ENCODE data around the gene SMYD5. TPM values are rescaled to one million over a fixed set of nuclear protein-coding genes. Genes with fewer than 3 reads are reported as not detected.

The SMYD5 gene
- total RNA-seq, 4 donors from 2014 or later: 12.1 to 19.6 (median 15.4) TPM

DNA sequence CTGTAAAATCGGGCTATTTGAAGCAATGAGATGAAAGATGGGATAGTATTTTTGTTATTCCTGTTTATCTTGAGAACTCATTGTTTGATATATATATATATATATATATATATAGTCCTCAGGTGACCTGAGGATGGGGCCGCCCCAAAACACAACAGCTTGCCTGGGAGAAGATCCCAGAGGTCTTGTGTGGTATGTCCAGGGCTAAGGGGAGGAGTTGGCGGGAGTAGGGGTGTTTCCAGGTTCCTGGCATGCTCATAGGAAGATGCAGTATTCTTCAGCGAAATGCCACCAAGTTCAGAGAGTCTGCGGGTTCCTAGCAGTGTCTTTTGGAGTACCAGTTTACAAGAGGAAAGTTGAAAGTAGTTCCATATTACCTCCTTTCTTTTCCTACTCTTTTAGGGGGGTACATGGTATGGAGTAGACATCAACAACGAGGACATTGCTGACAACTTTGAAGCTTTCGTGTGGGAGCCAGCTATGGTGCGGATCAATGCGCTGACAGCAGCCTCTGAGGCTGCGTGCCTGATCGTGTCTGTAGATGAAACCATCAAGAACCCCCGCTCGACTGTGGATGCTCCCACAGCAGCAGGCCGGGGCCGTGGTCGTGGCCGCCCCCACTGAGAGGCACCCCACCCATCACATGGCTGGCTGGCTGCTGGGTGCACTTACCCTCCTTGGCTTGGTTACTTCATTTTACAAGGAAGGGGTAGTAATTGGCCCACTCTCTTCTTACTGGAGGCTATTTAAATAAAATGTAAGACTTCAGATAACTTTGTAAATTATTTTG is 38.4 kb downstream of the SMYD5 start:
- TF ChIP-seq EP300 (IDR thresholded peaks at IDR 0.05): no peak
- no peak for TF ChIP-seq POLR2AphosphoS5 (IDR thresholded peaks at IDR 0.05)
- no peak for TF ChIP-seq CTCF (IDR thresholded peaks at IDR 0.05)
- no peak for TF ChIP-seq POLR2A (IDR thresholded peaks at IDR 0.05; ENCODE audit: low read depth)

DNA sequence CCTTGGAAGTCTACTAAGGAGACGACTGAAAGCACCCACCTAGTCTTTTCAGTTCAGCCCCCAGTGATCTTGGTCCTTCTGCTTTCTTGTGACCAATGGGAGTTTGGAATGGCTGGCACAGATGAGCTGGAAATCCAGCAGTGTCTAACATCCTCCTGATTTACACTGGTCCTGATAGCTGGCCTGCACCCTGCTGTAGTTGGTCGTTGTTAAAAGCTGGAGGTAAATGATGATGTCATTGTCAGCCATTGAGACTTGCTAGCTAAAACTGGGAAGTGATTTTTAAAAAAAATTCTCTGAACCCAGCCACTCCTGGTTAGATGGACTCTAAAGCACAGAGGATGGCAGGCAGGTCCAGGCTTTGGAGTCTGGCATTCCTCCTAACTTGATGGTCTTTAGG is 39.4 kb downstream of the SMYD5 start:
- no peaks in the 10 kb centered on the region for H3K9me3 ChIP-seq

More for the DNA sequence above, 38.4 kb downstream of the SMYD5 start:
- Histone ChIP-seq H3K27me3 (no peaks in the 10 kb centered on the region), H3K27ac (replicated peaks in 1 of 4) (no peak overlapping the region), H3K4me1 (no peaks in the 10 kb centered on the region), H3K9me3 (no peaks in the 10 kb centered on the region), H3K36me3 (peaks cover 60 to 79% (median 77%) of the 10 kb centered on the region in 4 donors), H3K4me3 (no peak overlapping the region)
- WGBS: 91% methylated on average over 17 of the region's 17 CpGs
- intact Hi-C loops (cut with DNase I): no loop called here
- no peak for DNase-seq (ENCODE audit: extremely low spot score)

DNA sequence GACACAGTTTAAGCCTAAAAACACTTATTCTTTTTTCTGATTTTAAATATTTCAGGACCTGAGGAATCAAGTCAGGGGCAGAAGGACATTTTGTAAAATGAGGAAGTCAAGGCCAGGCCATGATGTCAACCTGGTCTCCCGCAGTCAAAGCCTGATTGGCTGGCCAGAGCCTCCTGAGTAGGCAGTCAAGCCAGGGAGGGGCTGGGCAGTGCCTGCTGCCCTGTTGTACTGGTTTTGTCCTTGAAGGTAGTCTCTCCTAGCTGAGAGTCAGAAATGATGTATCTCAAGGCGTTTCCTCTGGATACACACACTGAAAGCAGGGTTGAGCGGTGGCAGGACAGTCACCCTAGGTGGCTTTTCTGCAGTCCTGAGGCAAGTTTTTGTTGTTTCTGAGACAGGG is 39.9 kb downstream of the SMYD5 start:
- WGBS: 100% methylated on average over 3 of the region's 3 CpGs

More for the DNA sequence above, 39.4 kb downstream of the SMYD5 start:
- Histone ChIP-seq H3K4me3 (no peak overlapping the region), H3K4me1 (no peaks in the 10 kb centered on the region), H3K27ac (replicated peaks in 1 of 4) (no peak overlapping the region), H3K27me3 (no peaks in the 10 kb centered on the region), H3K36me3 (peaks cover 50 to 70% (median 69%) of the 10 kb centered on the region in 4 donors)
- TF ChIP-seq POLR2AphosphoS5 (IDR thresholded peaks at IDR 0.05): no peak
- no peak for TF ChIP-seq POLR2A (IDR thresholded peaks at IDR 0.05; ENCODE audit: low read depth)
- TF ChIP-seq CTCF (IDR thresholded peaks at IDR 0.05): no peak
- no peak for TF ChIP-seq EP300 (IDR thresholded peaks at IDR 0.05)
- 51% methylated on average over 2 of the region's 2 CpGs for WGBS
- no peak for DNase-seq (ENCODE audit: extremely low spot score)
- intact Hi-C loops (cut with DNase I): no loop called here

DNA sequence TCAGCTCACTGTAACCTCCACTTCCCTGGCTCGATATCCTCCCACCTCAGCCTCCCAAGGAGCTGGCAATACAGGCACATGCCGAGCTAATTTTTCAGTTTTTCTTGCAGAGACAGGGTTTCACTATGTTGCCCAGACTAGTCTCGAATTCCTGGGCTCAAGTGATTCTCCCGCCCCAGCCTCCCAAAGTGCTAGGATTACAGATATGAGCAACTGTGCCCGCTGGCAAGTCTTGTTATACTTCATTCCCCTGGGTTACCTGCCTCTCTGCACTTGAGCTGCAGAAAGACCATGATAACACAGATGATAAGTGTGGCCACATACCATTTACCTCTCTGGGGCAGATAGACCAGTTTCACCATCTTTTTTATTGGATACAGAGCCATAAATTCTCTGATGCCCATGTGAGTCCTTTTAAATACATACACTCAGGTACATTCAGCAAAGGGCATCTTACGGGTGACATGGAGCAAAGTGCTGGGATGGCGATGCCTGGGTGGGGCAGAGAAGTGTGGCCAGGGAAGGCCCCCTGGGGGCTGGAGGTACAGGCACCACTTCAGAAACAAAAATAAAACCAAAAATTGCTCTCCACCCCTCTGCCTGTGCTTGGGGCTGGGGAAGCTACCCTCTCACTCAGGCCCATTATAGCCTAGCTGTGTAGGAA is 40.4 kb downstream of the SMYD5 start:
- WGBS: 92% methylated on average over 7 of the region's 7 CpGs

More for the DNA sequence above, 39.9 kb downstream of the SMYD5 start:
- Histone ChIP-seq H3K9me3 (no peaks in the 10 kb centered on the region), H3K27ac (replicated peaks in 1 of 4) (no peak overlapping the region), H3K36me3 (peaks cover 45 to 69% (median 65%) of the 10 kb centered on the region in 4 donors), H3K4me3 (no peak overlapping the region), H3K4me1 (no peaks in the 10 kb centered on the region), H3K27me3 (no peaks in the 10 kb centered on the region)
- intact Hi-C loops (cut with DNase I): no loop called here
- no peak for DNase-seq (ENCODE audit: extremely low spot score)
- no peak for TF ChIP-seq POLR2AphosphoS5 (IDR thresholded peaks at IDR 0.05)
- no peak for TF ChIP-seq CTCF (IDR thresholded peaks at IDR 0.05)
- TF ChIP-seq EP300 (IDR thresholded peaks at IDR 0.05): no peak
- TF ChIP-seq POLR2A (IDR thresholded peaks at IDR 0.05; ENCODE audit: low read depth): no peak

More for the DNA sequence above, 40.4 kb downstream of the SMYD5 start:
- DNase-seq (ENCODE audit: extremely low spot score): no peak
- Histone ChIP-seq H3K4me1 (no peaks in the 10 kb centered on the region), H3K27ac (replicated peaks in 1 of 4) (no peak overlapping the region), H3K36me3 (peaks cover 39 to 64% (median 60%) of the 10 kb centered on the region in 4 donors), H3K4me3 (no peak overlapping the region), H3K27me3 (no peaks in the 10 kb centered on the region), H3K9me3 (no peaks in the 10 kb centered on the region)
- TF ChIP-seq POLR2A (IDR thresholded peaks at IDR 0.05; ENCODE audit: low read depth) (no peak), EP300 (IDR thresholded peaks at IDR 0.05) (no peak), CTCF (IDR thresholded peaks at IDR 0.05) (no peak), POLR2AphosphoS5 (IDR thresholded peaks at IDR 0.05) (no peak)
- intact Hi-C loops (cut with DNase I): no loop called here
